Adrenal gland (tissue), 12 donors: ENCODE measurements around the gene GEMIN8. TPM values are rescaled to one million over a fixed set of nuclear protein-coding genes. Genes with fewer than 3 reads are reported as not detected.
A peak's percentile ranks its signal among the peaks of the same experiment; 100 is the strongest.

ENCODE experiments used
- DNase-seq, 7 donors: peaks; one replicate each; pipeline ENCODE4 v3.0.0-alpha.2; 2019 to 2020
- H3K27ac ChIP-seq, 5 donors: fragments of 200-600 bp; sonication (generic) in 4 of 5; 1 replicate in 3 of 5; 2 replicates in 2 of 5; pipeline versions ENCODE4 v1.5.1 to v1.8.0; 2016 to 2020; ENCODE audit warnings: mild to moderate bottlenecking in 1 of 5
- H3K27me3 ChIP-seq: fragments of 200-600 bp; 2 replicates; pipeline ENCODE4 v1.8.0; 2021
- H3K36me3 ChIP-seq, 2 donors: fragments of 200-600 bp; replicated peaks in 1 of 2; 1 replicate in 1 of 2; 2 replicates in 1 of 2; pipeline versions ENCODE4 v1.5.1 to v1.8.0; 2018 to 2022
- H3K4me1 ChIP-seq, 2 donors: fragments of 200-600 bp; replicated peaks in 1 of 2; 1 replicate in 1 of 2; 2 replicates in 1 of 2; pipeline versions ENCODE4 v1.5.1 to v1.8.0; 2018 to 2021
- H3K4me3 ChIP-seq, 4 donors: fragments of 200-600 bp; sonication (generic) in 3 of 4; one replicate each; pipeline ENCODE4 v1.5.1; 2016 to 2018
- H3K9me3 ChIP-seq, 3 donors: fragments of 200-600 bp; sonication (generic) in 1 of 3; replicated peaks in 1 of 3; 1 replicate in 2 of 3; 2 replicates in 1 of 3; pipeline versions ENCODE4 v1.5.1 to v1.8.0; 2016 to 2021
- CTCF ChIP-seq, 6 experiments: fragments of 450-650 bp in 4 of 6; fragments of 200-600 bp in 2 of 6; sonication (generic) in 1 of 6; IDR thresholded peaks; 1 replicate in 5 of 6; 2 replicates in 1 of 6; pipeline versions ENCODE4 v1.5.1 to v1.8.0; 2016 to 2021; ENCODE audit warnings: antibody characterized with exemption in 6 of 6, mild to moderate bottlenecking in 2 of 6, moderate library complexity in 1 of 6
- POLR2A ChIP-seq, 2 donors: fragments of 450-650 bp; IDR thresholded peaks; one replicate each; pipeline ENCODE4 v1.6.1; 2017; ENCODE audit warnings: antibody characterized with exemption in 2 of 2, mild to moderate bottlenecking in 2 of 2, moderate library complexity in 1 of 2
- WGBS, 4 donors: extraction: QIAGEN DNeasy Blood & Tissue Kit in 2 of 4; methylation state at CpG; one replicate each; pipeline versions ENCODE4 v1.1.5 to v1.1.7; 2013 to 2017; 5-methylcytosine and 5-hydroxymethylcytosine counted together
- intact Hi-C, 2 donors: fragments of 100-400 bp; cut with DNase I; formaldehyde crosslinking; loops; one replicate each; pipeline versions ENCODE4 v1.14.1 to v1.15.0; 2022 to 2023
- polyA plus RNA-seq, 3 donors: library from polyadenylated mRNA; stranded (reverse); fragments of 200-250 nt in 2 of 3; fragments of 350-450 nt in 1 of 3; fragmentation: Illumina TruSeq in 1 of 3; extraction: RNeasy Lipid Tissue Mini Kit (QIAGEN cat#74804) in 1 of 3; gene quantifications; one replicate each; pipeline ENCODE4 v1.2.3, GENCODE V29; 2013 to 2014
- total RNA-seq, 9 donors: library from RNA; depleted of rRNA in 4 of 9; stranded (reverse); fragments of >200 nt in 4 of 9; fragments of 120-200 nt in 1 of 9; fragmentation: NEBNext Ultra II Directional in 1 of 9; extraction: Animal tissue kit (Norgen Biotek cat#: 25700) in 1 of 9; gene quantifications; one replicate each; pipeline versions ENCODE4 v1.1.0 to v1.2.4, GENCODE V29; 2013 to 2023
- donor health status: healthy with polysubstance abuse.
- donor health status: Bipolar disorder and iron deficiency.
- donor health status: DM: yes; HTN: yes; CAD: no.
- donor health status: DM: no; HTN: no; CAD: no.
- donor health status: DM: no; HTN: no; CAD: no.
- donor health status: DM: yes; HTN: yes; CAD: no.

GEMIN8 gene
- total and polyA plus RNA-seq, 12 donors, result 13.9 to 32.9 (median 19.8) TPM

DNA sequence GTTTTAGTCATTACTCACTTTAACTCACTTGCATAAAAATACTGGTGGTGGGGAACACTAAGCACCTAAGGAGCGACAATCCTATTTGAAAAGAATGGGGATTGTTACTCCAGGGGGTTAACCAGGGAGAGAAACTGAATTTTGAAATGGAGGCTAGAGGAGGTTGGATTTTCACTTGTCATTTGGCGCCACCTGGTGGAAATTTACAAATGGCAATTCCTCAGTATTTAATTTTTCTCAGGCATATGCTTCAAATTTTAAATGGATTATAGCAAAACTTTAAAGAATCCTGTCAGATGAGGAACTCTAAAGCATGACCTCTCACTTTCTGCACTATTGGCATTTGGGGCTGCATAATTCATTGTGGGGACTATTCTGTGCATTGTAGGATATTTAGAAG, 2.7 kb upstream of the GEMIN8 start:
- intact Hi-C loops, result loop anchor here (5.0 to 10.0 kb wide), 4 partner anchors 258 to 525 kb away; no protein-coding TSS in a partner anchor
- TF ChIP-seq POLR2A (IDR thresholded peaks at IDR 0.05), result no peak
- peak; percentile 59 to 90 (median 77) for TF ChIP-seq CTCF (IDR thresholded peaks at IDR 0.05)

GRCh38 chrX:14030174-14030530, 460 bp upstream of the GEMIN8 start:
- TF ChIP-seq POLR2A (IDR thresholded peaks at IDR 0.05) (no peak), CTCF (IDR thresholded peaks at IDR 0.05) (no peak)
- 0 to 17% (median 4%) methylated on average over 7 of the region's 7 CpGs for WGBS, 4 donors
- Histone ChIP-seq H3K4me3 (peak overlapping the region in 3 of 4 donors; percentile 24 to 62 (median 49)), H3K4me1 (peaks cover 4 to 21% of the 10 kb centered on the region in 2 donors), H3K9me3 (no peaks in the 10 kb centered on the region), H3K27ac (peak overlapping the region in 4 of 5 donors; percentile 74 to 94 (median 80)), H3K27me3 (peaks cover 8% of the 10 kb centered on the region), H3K36me3 (no peaks in the 10 kb centered on the region)
- intact Hi-C loops, result loop anchor here (5.0 to 10.0 kb wide), 4 partner anchors 255 to 523 kb away; no protein-coding TSS in a partner anchor
- DNase-seq, result no peak

More for the DNA sequence above, 2.7 kb upstream of the GEMIN8 start:
- no peak overlapping the region for H3K4me3 ChIP-seq
- DNase-seq, result peak; percentile 35 to 74 (median 53)
- peaks cover 8% of the 10 kb centered on the region for H3K27me3 ChIP-seq
- no peak overlapping the region for H3K27ac ChIP-seq
- H3K36me3 ChIP-seq, result no peaks in the 10 kb centered on the region
- H3K4me1 ChIP-seq, result peaks cover 4 to 14% of the 10 kb centered on the region in 2 donors
- no peaks in the 10 kb centered on the region for H3K9me3 ChIP-seq
- WGBS, 4 donors, result 0 to 3% (median 1%) methylated on average over 2 of the region's 2 CpGs

DNA sequence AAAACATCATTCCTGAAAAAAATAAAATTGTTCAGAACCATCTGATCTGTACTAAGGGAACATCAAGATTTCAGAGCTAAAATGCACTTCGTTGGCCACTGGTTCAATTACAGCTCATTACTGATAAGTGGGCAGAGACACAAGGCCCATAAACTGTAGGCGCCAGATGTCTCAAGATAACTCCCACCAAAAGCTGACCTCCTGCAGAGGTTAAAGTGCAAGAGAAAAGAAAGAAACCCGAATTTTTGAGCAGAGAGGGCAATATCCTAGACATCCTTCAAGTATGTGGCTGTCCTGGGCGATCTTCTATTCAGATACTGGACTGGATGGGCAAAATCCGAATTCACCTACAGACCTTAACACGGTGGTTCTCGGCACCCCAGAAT, 660 bp downstream of the GEMIN8 start:
- WGBS, 4 donors, result 1 to 8% (median 4%) methylated on average over 7 of the region's 7 CpGs
- no peak for DNase-seq
- Histone ChIP-seq H3K4me1 (peaks cover 4 to 21% of the 10 kb centered on the region in 2 donors), H3K9me3 (no peaks in the 10 kb centered on the region), H3K27ac (peak overlapping the region in 4 of 5 donors; percentile 74 to 94 (median 80)), H3K36me3 (no peaks in the 10 kb centered on the region), H3K27me3 (no peaks in the 10 kb centered on the region), H3K4me3 (peak overlapping the region in 3 of 4 donors; percentile 4 to 62 (median 49))
- intact Hi-C loops, result no loop called here
- TF ChIP-seq POLR2A (IDR thresholded peaks at IDR 0.05) (no peak), CTCF (IDR thresholded peaks at IDR 0.05) (no peak)

DNA sequence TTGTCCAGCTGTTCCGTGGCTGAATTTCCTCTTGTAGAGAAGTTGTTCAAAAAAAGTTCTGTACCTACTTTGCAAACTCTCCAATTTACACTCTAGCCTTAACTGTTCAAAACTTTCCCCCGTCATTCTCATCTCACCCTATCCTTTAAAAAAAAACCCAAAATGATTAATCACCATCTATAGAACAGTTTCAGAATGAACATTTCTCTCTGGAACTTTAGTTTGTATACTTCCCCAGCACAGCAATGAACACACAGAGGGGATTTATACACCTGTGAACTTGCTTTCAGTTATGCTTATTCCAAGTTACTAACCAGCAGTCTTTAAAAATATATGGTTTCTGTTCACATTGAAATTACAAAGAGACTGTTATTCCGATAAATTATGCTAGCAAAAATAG, 1.2 kb downstream of the GEMIN8 start:
- Histone ChIP-seq H3K36me3 (no peaks in the 10 kb centered on the region), H3K4me1 (peaks cover 4 to 21% of the 10 kb centered on the region in 2 donors), H3K9me3 (no peaks in the 10 kb centered on the region), H3K27ac (peak overlapping the region in 1 of 5 donors; percentile 84), H3K27me3 (no peaks in the 10 kb centered on the region), H3K4me3 (no peak overlapping the region)
- DNase-seq, result no peak
- intact Hi-C loops, result no loop called here
- TF ChIP-seq CTCF (IDR thresholded peaks at IDR 0.05), result no peak
- TF ChIP-seq POLR2A (IDR thresholded peaks at IDR 0.05), result no peak
- WGBS, 4 donors, result 70 to 77% (median 70%) methylated on average over 3 of the region's 3 CpGs
